Activated CD8-positive, alpha-beta memory T cell treated with anti-CD3 and anti-CD28 coated beads for 1 hour (primary cell): ENCODE measurements around the gene HDHD3.

Source experiments
- DNase-seq, 2 donors: peaks; one replicate each; pipeline ENCODE4 v3.0.0-alpha.2; 2020; ENCODE audit warnings: low read depth in 1 of 2; ENCODE audit errors: extremely low read depth in 1 of 2

The HDHD3 gene

GRCh38 chr9:113340011-113340699, 36.6 kb downstream of the HDHD3 start, which contains the start of gene WDR31:
Gene WDR31, minus strand, starts transcription at chr9:113340275. Its CDS starts 8,253 bp downstream, at chr9:113332022.
- DNase-seq = peak; percentile 41 to 63

GRCh38 chr9:113337714-113338113, 39.1 kb downstream of the HDHD3 start:
- no peak for DNase-seq

- DNase-seq = no peak
Measured at GRCh38 chr9:113331780-113332179, 45.0 kb downstream of the HDHD3 start.

- DNase-seq = no peak
Measured at GRCh38 chr9:113328045-113328782, 48.6 kb downstream of the HDHD3 start.

GRCh38 chr9:113326230-113326629, 50.6 kb downstream of the HDHD3 start:
- no peak for DNase-seq
